ENCODE results near the gene SDC3.
"Not testable (repeated sequence)": the region's sequence is repeated elsewhere in the genome, so short reads cannot be mapped to it uniquely, and the experiment has no call there.

Gene SDC3

DNA sequence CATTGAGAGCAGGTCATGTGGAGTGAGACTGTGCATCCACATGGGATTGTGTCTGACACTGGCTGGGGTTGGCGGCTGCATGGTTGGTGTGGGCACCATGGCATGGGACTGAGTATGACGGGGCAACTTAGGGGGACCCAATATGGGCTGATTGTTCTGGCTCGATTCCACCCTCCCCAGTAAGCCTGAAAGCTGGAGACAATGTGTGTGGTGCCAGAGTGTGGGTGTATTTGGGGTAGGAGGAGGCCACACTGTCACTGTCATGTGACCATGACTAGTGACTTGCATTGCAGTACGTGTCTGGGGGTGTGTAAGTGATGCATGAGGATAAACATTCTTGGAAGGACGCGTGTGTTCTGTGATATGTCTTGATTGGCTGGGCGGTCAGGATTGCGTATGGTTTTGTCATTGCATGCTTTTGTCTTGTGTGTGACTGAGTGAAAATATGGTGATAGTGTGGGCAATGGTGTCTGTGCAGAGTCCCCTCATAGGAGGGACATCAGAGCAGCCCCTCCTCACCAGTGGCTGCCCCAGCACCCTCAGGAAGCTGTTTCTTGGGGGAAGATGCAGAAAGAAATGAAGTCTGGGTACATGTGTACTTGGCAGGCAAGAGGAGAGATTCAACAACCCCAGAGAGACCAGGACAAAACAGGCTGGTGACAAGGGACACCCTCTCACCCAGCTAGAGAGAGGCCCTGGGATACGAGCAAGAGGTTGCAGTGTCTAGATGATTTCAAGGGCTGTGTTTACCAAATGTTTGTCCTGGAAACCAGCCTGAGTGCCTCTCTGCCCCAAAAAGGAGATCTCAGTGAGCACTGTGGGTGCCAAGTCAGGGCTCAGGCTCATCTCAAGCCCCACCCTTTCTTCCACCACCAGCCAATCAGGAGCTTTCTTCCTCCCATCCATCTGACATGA, 36.3 kb downstream of the SDC3 start:
- no peak for DNase-seq

DNA sequence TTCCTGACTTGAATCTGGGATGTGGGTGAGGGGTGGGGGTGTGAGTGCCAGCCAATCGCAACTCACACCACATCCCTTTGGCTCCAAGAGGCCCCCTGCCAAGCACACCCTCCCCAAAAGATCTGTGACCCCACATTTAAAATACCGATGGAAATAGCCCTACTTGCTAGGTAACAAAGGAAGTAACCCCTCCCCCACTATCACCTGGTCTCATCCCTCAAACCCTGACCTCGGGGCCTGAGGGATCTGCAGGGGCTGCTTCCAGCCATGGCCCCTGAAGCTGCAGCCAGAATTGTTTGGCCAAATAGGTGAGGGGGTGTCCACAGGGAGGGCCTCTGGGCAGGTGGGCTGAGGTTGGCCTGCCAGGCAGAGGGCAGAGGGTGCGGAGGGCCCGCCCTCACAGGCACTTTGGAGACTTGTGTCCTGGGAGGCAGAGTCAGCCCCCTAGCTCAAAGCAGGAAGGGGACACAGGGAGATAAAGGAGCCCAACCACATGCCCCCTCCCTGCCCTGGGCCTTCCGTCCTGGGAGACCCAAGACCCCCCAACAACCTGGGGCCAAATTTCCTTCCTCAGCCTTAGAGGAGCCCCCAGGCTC, 37.2 kb downstream of the SDC3 start:
- DNase-seq: no peak

DNA sequence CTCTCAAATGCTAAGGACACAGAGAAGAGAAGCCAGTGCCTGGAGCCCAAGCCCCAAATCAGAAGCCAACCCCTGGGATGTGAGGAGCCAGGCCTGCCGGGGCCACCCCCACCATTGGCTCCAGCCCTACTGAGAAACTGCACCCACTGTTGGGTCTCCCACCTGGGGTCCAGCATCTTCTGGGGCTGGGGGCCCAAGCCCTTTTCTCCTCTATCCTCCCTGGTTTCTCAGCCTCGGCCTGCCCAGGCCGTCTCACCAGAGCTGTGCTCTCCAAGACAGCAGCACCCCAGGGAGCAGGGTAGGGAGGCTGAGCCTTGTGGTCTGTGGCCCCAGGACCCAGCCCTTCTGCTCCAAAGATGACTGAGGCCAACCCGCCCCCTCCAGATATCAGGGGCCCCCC, 37.9 kb downstream of the SDC3 start:
- no peak for DNase-seq

DNA sequence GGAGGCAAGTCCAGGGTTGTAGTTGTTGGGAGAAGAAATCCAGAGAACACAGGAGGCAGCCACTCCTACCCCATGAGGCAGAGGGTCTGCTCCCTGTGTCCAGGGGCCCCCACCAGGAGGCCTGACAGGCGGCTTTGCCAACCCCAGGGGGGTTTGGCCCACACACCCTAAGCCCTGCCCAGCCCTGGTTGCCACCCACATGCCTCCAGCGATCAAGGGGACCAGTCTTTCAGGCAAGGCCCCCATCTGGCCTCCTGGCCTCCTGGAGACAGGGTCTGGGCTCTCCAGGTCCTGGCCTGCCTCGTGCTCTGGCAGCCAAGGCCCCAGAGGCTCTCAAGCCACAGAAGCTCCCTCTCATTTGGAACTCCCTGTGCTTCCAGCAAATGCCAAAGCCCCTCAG, 38.5 kb downstream of the SDC3 start:
- DNase-seq: no peak

DNA sequence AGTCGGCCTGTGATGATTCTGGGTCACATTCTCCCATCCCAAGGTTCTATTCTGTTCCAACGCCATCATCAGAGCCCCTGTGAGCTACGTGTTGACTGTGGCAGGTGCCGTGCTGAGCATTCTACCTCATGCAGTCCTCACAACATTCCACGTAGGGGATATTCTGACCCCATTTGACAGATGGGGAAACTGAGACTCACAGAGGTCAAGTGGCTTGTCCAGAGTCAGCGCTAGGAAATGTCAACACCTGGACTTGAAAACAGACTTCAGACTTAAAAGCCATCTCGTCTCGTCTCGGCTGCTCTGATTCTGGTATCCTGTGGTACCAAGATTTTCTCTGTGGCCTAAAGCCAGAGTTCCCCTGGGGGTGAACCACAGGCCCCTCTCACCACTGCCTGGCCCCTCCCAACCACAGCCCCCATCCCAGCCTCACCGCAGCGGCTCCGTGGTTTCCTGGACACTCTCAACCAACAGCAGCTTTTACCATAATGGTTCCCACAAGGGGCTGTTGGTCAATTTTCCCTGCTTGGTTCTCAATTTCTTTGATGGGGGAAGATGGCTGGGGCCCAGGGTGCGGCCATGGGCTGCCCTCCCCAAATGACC, 39.6 kb downstream of the SDC3 start:
- DNase-seq: no peak

DNA sequence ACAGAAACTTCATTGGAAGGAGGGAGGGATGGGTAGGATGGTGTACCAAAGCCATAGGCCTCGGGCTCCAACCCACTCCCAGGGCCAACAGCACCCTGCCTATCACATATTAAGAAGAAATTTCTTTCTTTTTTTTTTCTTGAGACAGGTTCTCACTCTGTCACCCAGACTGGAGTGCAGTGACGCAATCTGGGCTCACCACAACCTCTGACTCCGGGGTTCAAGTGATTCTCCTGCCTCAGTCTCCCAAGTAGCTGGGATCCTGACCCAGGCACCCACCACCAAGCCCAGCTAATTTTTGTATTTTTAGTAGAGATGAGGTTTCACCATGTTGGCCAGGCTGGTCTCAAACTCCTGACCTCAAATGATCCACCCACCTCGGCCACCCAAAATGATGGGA, 40.5 kb downstream of the SDC3 start:
- not testable (repeated sequence) for DNase-seq

DNA sequence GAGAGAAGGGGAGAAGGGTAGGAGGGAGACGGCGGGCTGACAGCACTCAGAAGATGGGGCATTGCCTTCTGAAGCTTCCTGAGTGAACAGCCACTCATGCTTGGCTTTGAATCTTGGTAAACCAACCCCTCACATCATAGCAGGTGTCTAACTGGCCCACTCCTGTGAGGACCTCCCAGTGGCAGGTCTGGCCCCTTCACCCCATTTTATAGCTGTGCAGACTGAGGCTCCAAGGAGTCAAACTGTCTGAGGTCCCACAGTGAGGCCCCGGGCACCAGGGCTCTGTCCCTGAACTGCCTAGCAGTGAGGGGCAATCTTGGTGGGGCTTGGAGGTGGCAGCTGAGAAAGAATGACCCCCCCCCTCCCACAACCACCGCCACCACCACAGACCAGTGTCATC, 41.0 kb downstream of the SDC3 start:
- DNase-seq: no peak

DNA sequence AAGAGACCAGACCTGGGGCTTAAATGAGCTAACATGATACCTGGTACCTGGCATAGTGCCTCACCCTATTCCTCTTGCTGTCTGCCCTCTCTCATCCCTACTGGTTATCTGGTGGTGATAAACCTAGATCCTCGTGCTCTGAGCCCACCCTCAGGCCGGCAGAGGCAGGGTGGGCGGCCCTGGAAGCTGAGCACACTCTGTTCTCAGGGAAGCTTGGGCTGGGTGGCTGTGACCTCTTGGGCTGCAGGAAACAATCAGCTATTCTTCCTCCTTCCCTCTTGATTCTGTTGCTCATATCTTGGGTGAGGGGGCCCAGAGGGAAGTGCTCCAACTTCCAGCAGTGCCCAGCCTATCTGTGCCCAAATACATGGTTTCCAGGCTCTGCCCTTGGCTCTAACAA, 42.0 kb downstream of the SDC3 start:
- no peak for DNase-seq

DNA sequence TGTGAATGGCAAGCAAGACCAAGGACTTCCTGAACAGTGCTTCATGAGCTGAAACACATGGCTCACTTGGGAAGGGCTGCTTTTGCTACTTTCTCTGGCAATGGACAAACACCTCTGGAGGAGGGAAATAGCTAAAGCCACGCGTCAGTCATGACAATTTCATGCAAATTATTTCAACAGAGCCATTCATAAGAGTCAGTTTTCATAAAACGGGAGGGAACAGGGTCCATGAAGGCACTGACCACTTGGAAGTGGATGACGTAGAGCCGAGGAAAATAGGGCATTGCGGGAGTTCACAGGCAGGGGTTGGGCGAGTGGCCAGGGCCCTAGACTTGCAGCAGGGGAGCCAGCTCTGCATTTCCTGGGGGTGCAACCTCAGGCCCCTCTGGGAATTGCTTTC, 43.9 kb downstream of the SDC3 start:
- DNase-seq: no peak

DNA sequence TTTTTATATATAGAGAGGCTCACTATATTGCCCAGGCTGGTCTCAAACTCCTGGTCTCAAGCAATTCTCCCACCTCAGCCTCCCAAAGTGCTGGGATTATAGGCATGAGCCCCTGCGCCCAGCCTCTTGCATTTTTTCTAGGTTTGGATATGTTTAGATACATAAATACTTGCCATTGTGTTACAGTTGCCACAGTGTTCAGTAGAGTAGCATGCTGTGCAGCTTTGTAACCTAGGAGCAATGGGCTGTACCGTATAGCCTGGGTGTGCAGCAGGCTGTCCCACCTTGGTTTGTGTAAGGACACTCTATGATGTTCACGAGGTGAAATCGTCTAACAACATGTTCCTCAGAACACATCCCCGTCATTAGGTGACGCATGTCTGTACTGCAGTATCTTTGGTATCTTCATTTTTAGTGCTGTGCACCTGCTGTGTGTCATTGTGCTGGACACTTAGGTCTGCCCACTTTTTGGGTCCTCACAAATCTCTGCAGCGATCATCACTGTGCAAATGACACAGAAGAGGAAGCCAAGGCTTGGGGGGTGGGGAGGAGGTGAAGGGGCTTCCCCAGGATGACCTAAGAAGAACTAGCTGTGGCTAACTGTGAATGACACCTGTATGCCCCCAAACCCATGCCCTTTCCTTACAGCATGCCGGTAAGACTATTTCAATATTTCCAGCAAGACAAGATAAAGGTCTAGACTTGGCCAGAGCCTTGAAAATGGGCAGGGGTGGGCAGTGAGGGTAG, 44.5 kb downstream of the SDC3 start:
- no peak for DNase-seq

DNA sequence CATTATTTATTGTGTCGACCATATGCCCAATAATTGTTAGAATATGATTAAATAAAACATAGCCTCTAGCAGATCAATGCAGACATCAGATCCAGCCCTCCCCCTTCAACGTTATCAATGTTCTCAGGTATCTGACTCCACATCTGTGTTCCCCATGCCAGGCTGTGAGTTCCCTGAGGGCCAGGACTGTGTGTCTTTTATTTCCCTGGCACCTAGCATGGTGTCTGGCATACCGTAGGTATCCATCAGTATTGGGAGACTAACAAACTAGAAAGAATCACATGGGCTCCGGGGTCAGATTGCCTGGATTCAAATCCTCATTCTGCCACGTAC, 48.3 kb downstream of the SDC3 start:
- DNase-seq: no peak

DNA sequence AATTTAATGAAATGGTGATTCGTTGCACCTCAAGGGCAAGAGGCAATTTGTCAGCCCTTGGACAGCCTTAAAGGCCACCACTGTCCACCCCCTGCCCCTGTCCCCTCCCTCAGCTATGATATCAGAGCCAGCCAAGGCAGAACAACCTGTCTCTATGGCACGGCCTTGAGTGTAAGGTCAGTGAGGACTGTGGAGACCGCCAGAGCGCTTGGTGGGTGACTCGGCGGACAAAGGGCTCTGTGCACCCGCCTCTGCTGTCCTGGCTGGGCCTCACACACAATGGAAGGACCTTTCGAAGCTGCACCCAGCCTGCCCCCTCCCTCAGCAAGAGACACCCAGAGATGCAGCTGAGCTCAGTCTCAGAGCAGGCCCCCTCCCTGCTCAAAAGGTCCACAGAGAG, 50.6 kb downstream of the SDC3 start:
- no peak for DNase-seq

DNA sequence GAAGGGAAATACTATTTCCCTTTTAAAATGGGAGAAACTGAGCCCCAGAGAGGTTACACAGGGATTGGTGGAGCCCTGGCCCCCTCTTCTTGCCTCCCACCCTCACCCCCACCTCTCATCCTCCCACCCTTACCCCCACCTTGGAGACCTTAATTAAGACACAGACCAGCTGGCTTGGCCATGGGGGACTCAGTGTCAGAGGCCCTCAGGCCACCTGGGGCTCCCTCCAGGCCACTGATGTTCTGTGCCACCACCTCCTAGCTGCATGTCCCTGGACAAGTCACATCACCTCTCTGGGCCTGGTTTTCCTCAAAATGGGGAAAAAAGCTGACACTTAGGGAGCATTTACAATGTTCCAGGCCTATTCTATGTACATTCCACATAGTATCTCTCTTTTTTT, 51.5 kb downstream of the SDC3 start:
- no peak for DNase-seq

DNA sequence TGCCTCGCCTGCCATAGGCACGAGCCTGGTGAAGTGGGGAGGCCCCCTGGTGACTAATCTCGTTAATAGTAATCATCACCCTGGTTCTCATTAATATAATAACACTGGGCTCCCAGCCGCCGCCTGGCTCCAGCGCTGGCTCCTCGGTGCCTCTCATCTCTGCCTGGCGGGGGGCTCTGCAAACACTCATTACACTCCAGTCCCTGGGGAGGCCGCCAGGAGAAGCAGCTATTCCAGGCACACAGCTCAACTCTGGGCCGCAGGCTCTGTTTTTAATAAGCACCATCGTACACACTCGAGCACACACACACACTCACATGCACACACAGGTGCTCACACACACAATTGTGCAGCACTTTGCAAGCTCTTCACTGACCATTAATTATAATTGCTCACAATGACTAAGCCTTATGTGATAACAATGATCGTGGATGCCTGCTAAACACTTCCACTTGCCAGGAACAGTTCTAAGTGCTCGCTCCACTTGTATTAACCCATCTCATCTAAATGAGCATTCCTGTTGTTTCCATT, 52.2 kb downstream of the SDC3 start:
- DNase-seq: no peak

DNA sequence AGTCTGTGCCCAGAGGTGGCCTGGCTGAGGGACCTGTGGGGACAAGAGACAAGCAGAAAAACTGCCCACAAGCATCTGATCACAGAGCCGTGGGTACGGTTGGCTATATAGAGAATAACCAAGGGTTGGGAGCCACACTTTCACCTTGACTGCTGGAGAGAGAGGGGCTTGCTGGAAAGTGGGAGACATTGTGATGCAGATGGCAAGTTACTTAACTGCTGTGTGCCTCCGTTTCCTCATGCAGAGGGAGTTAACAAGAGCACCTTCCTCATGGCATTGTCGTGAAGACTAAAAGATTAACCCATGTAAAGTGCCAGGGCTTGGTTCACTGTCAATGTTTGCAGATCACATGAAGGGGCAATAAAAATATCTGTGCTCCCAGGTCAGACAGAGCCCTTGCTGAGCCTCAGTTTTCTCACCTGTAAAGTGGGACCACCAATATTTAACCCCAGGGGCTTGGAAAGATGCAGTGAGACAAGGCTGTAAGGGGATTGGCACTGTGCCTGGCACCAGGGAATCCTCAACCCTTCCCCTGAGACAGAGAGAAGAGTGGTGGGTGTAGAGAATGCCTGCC, 52.8 kb downstream of the SDC3 start:
- no peak for DNase-seq

DNA sequence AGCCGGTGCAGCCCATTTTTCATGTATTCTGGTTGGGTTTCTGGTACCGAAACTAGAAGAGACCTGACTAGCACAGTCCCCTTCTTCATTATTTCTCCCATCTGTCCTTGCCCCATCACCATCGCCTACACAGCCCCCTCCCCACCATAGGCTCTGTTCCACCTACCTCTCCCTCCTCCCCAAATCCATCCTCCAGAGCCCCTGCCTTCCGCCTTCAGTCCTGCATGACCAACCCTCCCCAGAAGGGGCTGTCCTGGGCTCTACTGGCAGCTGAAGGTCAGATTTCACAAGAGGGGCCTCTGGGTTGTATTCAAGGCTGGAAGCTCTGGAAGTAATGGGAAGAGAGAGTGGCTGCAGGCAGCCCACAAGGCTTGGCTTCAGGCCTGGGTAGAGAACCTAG, 55.2 kb downstream of the SDC3 start:
- no peak for DNase-seq

DNA sequence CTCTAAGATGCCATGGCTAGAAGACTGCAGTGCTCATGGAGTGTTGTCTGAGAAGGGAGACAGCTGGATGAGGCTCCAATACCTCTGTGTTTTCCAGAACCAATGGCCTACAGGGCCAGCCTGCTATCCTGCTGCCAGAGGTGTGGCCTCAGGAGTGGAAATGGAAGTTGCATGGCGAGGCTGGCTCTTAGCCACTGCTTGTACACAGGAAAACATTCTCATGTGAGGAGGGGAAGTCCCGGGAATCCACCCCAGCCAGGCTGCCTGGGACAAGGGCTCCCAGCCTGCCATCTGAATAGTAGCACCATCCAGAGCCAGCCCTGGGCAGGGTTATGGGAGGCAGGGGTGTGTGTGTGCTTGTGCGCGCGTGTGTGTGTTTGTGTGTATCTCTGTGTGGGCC, 56.5 kb downstream of the SDC3 start:
- no peak for DNase-seq

DNA sequence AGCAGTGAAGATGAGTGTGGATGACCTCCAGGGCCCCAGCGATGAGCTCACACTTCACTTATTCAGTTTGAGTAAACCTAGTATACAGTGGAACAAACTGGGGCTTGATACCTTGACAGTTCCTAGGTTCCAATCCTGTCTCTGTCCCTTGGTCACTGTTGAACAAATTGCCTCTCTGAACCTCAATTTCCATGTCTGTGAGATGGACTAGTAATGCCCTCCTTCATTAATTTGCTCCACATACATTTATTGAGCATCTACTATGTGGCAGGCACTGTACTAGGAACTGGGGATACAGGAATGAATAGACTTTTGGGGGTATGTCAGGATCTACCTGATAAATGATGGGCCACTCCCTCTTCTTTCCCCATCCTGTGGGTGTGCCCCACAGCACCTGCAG, 57.3 kb downstream of the SDC3 start:
- no peak for DNase-seq

DNA sequence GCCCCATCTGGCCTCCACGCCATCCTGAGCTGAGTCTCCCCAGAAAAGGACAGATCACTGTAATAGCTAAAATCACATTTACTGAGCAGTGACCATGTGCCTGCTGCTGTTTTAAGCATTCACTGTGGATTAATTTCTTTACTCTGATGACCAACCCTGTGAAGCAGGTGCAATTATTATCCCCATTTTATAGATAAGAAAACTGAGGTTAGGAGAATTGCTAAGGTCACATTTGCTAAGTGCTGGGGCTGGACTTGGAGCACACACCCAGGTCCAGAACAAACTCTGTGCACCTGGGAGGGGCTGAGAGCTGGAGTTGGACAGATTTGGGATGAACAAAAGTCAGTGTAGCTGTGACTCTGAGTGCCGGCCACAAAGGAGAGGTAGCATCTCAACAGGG, 58.0 kb downstream of the SDC3 start:
- DNase-seq: no peak

DNA sequence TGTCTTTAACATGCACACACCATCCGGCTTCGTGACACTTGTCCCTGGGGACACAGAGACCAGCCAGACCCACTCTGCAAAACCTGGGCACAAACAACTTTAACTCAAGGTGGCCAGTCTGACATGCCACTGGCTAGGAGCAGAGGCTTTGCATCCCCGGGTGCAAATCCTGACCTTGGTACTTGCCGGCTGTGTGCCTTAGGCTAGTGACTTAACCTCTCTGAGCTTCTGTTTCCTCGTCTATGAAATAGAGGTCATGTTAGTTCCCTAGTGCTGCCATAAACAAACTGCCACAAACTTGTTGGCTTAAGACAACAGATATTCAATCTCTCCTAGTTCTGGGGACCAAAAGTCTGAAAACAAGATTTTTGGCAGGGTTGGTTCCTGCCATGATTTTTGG, 60.4 kb downstream of the SDC3 start:
- DNase-seq: no peak

DNA sequence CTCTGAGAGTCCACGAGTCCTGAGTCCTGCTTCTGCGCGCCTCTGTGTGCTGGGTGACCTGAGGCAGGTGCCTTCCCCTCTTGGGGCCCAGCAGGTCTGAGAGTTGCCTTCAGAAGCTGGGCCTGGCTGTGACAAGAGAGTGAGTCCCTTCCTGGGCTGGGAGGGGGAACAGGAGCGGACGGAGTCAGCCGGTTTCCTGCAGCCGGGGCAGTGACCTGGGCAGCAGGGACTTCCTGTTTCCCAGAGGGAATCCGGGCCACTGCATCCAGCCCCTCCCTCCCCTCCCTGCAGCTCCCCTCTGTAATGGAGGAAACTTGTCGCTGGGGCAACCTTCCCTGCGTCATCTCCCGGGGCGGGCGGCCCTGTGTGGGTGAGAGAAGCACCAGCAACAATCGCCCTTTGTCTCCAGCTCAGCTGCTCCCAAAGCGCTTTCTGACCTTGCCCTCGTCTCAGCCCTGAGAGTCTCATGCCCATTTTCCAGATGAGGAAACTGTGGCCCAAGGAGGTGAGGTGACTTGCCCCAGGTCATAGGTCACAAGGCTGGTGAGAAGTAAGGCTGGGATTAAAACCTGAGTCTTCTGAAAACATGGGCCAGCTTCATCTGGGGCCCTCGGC, 61.1 kb downstream of the SDC3 start:
- DNase-seq: no peak

DNA sequence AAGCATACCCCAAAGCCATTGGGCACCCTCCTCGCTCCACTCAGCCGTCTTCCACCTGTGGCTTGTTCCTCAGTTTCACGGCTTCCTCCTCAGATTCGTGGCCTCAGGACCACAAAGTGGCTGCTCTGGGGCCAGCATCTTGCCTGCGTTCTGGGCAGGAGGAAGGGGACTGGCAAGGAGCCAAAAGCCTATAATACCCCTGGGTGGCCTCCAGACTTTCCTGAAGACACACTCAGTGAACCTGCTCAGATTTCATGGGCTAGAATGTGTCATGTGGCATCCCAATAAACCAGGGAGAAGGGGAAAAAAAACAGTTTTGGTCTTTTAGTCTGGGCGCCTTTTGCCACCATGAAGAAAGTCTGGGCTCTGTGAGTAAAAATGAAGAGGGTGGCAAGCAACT, 62.0 kb downstream of the SDC3 start:
- DNase-seq: no peak

DNA sequence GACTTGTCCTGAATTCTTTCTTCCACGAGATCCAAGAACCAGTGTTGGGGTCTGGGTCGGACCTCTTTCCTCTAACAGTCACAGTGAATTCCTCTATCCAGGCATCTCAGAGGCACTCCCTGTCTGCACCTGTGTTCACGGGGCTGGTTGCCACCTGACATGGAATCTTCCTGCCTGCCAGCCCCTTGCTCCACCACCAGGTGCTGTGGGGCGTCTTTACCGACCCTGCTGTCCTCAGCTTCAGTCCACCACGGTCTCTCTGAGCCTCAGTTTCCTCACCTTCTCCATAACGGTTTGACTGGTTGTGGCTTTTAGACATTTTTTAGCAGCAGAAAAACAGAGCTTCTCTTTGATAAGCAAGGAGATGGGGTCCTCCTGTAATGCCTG, 62.7 kb downstream of the SDC3 start:
- DNase-seq: no peak

Measured in bone marrow (tissue), 2 donors.